Myocyte (in vitro differentiated cells): ENCODE results near the gene MARK2. TPM values are rescaled to one million over a fixed set of nuclear protein-coding genes. Genes with fewer than 3 reads are reported as not detected.
A peak's percentile ranks its signal among the peaks of the same experiment; 100 is the strongest.

Source experiments
- DNase-seq: peaks from one replicate; pipeline ENCODE4 v3.0.0-alpha.2; 2012; ENCODE audit warnings: low read depth
- total RNA-seq: library from RNA; depleted of rRNA; stranded (reverse); fragments of >200 nt; gene quantifications from 2 replicates; pipeline ENCODE4 v1.2.3, GENCODE V29; 2014

The MARK2 gene
- total RNA-seq, 1 donor from 2014 or later: 25.4 TPM

- peak; percentile 14 for DNase-seq
These were observed 81.4 kb downstream of the MARK2 start for GRCh38 chr11:63920126-63920938.

DNA sequence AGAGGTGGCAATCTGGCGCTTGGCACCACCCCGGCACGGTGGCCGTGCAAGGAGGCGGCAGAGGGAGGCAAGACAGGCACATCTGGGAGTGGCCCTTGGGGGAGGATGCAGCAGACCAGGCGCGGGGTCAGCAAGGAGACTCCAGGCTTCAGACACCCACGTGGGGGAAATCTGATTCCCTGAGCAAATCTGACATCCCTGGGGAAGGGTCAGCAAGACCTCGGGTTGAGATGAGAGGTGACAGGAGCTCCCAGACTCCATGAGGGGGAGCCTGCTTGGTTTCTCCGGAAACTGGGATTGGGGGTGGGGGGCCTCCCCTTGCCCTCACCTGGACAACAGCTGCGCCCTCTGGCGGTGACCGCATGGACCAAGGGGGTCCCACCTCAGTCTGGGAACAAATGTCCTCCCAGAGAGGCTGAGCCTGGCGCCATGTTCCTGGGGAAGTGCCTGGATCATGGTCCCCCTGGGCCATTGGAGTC is 82.1 kb downstream of the MARK2 start:
- no peak for DNase-seq

GRCh38 chr11:63922673-63923192 is 83.8 kb downstream of the MARK2 start:
- DNase-seq: no peak

DNA sequence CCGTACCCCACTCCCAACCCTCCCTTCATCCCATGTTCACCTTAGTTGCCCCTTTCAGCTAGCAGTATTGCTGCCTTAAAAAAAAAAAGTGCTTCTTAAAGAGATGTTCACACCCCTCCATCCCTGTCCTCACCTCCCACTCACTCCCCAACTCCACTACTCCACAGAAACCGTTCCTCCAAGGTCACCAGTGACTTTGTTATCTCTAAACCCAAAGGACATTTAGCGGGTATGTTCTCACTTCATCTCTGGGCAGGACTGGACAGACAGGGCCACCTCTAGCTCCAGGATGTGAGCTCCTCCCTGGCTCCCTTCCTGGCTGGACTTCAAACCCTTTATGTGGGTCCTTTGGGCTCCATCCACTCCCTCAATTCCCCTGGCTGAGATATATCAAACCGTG is 84.4 kb downstream of the MARK2 start:
- no peak for DNase-seq

DNA sequence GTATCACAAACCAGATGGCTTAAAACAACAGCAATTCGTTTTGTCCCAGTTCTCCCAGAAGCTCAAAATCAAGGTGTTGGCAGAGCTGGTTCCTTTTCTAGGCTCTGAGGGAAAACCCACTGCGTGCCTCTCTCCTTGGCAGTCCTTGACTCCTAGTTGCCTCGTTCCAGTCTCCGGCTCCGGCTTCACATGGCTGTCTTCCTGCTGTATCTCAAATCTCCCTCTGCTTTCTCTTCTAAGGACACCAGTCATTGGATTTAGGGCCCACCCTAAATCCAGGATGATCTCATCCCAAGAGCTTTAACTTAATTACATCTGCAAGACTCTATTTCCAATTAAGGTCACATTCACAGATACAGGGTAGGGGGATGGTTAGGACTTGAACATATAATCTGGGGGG is 90.7 kb downstream of the MARK2 start:
- no peak for DNase-seq

GRCh38 chr11:63931045-63931444 is 92.1 kb downstream of the MARK2 start:
- no peak for DNase-seq

DNA sequence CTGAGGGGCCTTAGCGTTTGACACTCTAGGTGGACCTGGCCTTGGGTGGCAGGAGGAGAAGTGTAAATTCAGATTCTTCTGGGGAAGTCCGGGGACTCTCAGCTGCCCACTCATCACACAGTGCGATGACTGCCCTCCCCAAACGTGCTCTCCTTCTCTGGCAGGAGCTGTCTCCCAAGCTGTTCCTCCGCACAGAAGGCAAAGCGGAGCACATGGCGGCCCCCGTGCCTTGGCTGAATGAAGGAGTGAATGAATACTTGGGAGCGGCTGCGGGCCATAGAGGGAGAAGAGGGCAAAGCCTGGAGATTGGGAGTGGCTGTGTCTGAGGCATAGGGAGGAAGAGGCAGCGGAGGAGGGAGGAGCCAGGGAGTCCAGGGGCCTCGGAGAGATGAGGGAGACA is 93.0 kb downstream of the MARK2 start:
- no peak for DNase-seq

GRCh38 chr11:63933459-63933858 is 94.5 kb downstream of the MARK2 start:
- DNase-seq: no peak

GRCh38 chr11:63937713-63938478 is 99.0 kb downstream of the MARK2 start:
- no peak for DNase-seq

DNA sequence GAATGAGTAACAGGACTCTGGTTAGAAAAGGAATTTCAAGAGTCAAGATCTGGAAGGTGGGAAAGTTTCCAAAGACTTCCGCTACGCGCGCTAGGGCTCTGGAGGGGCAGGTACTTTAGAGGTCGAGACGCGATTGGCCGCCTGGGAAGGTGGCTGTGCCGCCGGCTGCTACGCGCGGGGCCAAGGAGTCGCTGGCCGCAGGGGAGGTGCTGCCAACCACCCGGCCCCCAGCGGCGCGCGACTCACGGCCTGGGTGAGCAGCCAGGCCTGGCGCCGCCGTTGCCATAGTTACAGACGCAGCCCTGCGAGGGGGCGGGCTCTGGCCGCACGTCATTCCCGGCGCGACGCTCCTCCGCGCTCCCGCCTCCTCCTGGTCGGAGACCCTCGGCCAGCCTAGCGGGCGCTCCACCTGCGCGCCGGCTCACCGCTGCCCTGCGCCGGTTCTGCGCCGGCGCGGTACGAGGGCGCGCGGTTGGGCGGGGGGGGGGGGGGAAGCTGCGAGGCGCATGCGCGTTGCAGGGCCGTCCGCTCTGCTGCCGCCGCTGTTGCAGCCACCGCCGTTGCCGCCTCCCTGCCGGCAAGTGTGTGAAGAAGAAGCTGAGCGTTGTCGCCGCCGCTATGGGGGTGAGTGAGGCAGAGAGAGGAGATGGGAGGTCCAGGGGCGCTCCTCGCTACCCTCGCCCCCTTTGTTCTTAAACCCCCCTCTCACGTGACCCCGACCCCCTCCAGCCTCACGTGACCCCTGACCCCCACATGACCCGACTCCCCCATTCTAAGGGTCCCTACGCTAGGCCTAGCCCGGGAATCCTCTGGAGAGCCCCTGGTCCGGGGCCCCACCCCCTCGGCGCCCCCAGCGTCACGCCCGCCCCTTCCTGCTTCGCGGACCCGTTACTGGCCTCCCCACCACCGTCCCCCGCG is 99.8 kb downstream of the MARK2 start, which contains the start of gene NAA40:
Gene NAA40, plus strand, starts transcription at position 524 of the 918 bp plus-strand sequence. Its CDS starts 95 bp downstream, at position 619.
- DNase-seq: peak; percentile 92

GRCh38 chr11:63939397-63939891 is 100.5 kb downstream of the MARK2 start:
- DNase-seq: no peak

- no peak for DNase-seq
These were observed 101.9 kb downstream of the MARK2 start for GRCh38 chr11:63940786-63941185.

DNA sequence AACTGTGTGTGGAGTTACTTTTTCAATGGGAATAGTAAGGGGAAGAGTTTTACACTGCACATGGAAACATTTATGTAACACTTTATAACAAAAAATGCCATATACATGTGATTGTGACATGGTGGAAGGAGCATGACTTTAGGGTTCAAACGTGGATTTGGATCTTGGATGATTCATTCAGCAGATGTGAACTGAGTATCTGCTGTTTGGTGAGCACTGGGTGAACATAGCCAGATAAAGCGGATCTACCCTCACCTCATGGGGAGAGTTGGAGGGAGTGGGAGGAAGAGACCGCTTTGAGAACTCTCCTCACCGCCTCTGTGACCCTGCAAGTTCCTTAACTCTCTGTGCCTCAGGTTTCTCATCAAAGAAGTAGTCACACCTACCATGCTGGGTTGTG is 103.0 kb downstream of the MARK2 start:
- no peak for DNase-seq

- no peak for DNase-seq
These were observed 103.9 kb downstream of the MARK2 start for GRCh38 chr11:63942803-63943202.

- DNase-seq: peak; percentile 88
These were observed 106.1 kb downstream of the MARK2 start for GRCh38 chr11:63944987-63945386.

DNA sequence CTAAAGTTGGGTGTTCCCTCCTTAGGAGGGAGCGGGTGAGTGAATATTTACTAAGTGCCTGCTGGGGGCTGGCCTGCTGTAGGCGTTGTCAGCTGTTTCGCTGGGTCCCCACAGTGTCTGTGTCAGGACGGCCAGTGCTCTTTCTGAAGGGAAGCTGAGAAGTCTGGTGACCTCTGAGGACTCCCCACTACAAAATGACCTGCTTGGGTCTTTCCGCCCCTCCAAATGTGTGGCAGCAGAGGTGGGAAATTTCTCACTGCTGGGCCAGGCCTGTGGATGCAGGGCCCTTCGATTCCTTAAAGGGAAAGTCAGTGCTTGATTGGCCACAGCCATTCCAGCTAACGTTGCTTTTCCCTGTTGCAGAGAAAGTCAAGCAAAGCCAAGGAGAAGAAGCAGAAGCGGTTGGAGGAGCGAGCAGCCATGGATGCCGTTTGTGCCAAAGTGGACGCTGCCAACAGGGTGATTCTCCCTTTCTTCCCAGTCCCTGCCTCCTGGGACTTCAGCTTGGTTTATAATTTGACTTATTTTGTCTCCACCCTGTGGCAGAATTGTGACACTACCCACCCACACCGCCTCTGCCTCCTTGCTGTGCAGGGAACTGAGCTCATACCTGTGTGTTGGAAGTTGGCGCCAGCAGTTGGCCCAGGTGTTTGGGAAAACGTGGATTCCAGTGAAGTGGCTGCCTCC is 106.7 kb downstream of the MARK2 start:
- peak; percentile 75 for DNase-seq

DNA sequence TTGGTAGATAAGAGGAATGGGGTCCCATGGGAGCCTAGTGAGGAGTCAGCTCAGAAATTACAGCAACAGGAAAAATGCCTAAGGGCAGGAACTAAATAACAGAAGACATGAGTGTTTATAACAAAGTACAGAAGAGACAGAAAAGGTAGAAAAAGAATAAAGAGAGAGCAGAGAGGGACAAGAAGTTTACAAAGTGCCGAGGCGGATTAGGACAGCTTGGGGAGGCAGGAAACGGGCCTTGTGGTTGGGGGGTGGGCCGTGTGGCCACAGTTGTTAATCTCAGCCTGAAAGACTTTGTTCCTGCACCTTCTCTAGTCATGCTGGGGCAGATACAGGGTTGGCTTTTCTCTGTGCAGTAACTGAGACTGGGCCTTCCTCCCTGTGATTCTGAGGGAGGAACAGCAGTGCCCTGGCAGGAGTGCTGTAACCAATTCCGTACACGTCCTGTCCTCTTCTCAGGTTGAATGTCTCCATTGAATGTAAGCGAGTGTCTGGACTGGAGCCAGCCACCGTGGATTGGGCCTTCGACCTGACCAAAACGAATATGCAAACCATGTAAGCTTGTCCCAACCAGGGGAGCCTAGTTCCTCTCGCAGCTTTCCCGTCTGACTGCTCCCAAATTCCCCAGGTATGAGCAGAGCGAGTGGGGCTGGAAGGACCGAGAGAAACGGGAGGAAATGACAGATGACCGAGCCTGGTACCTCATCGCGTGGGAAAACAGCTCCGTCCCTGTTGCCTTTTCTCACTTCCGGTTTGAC is 113.0 kb downstream of the MARK2 start:
- DNase-seq: no peak

DNA sequence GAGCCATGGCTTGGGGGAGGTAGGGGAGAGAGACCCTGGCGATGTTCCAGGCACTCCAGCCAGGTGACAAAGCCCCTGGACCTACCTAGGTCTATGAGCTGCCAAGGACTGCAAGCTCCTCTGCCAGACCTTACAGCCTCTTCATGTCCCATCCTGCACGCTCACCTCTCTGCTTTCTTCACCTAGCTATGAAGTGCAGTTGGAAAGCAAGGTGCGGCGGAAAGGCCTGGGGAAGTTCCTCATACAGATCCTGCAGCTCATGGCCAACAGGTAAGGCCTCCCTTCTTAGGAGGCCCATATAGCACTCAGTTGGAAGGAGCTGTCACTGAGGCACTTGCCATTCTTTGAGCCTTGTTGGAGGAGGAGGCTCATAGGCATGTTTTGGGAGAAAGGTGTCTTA is 113.7 kb downstream of the MARK2 start:
- DNase-seq: no peak

DNA sequence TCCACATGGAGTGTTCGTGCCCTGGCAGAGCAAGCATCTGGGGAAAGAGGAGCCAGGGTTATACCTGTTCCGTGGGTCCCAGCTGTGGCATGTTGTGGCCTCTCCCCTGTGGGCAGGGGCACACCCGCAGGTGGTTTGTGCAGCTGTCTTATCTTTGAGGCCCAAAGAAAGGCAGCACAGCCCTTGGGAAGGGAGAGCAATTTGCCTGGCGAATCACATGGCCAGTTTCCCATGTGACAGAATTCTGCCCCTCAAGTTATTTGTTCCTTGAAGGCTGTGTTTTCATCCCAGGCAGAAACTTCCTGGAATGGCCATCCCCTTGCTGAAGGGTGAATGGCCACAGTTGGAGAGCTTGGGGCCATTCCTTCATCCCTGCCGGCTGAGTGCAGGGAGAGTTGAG is 119.1 kb downstream of the MARK2 start:
- DNase-seq: peak; percentile 41
